ENCODE results near the gene VAV2. TPM values are rescaled to one million over a fixed set of nuclear protein-coding genes. Genes with fewer than 3 reads are reported as not detected.

Gene VAV2
- total RNA-seq, 4 donors from 2014 or later: 4.7 to 42.2 (median 15.8) TPM

DNA sequence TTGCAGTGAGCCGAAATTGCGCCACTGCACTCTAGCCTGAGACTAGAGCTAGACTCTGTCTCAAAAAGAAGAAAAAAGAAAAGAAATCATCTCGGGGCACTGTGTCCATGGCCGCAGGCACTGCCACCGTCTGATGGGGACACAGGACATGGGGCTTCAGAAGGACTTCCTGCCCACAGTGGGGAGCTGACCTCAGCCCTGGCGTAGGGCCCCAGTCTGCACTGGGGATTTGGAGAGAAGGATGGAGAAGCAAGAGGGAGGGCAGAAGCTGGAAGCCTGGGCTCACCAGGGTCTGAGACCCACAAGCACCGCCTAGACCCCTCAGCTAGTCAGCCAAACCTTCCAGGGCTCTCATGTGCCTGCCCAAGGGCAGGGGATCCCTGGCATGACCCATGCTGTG lies 249.9 kb downstream of the VAV2 start:
- intact Hi-C loops (cut with DNase I; ENCODE audit: low total_unique reads): no loop called here
- Histone ChIP-seq H3K4me1 (no peaks in the 10 kb centered on the region), H3K9me3 (no peaks in the 10 kb centered on the region), H3K4me3 (no peak overlapping the region), H3K36me3 (no peaks in the 10 kb centered on the region), H3K27me3 (no peaks in the 10 kb centered on the region), H3K27ac (no peak overlapping the region)
- TF ChIP-seq, protein P1, sequence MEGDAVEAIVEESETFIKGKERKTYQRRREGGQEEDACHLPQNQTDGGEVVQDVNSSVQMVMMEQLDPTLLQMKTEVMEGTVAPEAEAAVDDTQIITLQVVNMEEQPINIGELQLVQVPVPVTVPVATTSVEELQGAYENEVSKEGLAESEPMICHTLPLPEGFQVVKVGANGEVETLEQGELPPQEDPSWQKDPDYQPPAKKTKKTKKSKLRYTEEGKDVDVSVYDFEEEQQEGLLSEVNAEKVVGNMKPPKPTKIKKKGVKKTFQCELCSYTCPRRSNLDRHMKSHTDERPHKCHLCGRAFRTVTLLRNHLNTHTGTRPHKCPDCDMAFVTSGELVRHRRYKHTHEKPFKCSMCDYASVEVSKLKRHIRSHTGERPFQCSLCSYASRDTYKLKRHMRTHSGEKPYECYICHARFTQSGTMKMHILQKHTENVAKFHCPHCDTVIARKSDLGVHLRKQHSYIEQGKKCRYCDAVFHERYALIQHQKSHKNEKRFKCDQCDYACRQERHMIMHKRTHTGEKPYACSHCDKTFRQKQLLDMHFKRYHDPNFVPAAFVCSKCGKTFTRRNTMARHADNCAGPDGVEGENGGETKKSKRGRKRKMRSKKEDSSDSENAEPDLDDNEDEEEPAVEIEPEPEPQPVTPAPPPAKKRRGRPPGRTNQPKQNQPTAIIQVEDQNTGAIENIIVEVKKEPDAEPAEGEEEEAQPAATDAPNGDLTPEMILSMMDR (IDR thresholded peaks at IDR 0.05): no peak
- TF ChIP-seq POLR2A (IDR thresholded peaks at IDR 0.05): no peak
- no peak for DNase-seq

DNA sequence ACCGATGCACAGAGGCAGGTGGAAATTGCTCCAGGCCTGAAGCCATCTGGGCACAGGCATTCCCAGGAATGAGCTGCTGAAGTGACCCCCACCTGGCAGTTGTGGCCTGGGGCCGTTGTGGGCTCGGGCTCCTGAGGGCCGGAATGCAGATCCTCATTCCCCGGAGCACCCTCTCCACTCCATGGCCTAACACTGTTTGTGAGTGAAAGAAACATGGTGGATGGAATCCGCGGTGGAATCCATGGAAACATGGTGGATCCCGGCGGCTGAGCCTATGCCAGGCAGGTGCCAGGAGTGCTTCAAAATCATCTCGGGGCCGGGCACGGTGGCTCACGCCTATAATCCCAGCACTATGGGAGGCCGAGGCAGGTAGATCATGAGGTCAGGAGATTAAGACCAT lies 250.4 kb downstream of the VAV2 start:
- DNase-seq: no peak
- intact Hi-C loops (cut with DNase I; ENCODE audit: low total_unique reads): no loop called here
- Histone ChIP-seq H3K9me3 (no peaks in the 10 kb centered on the region), H3K4me1 (no peaks in the 10 kb centered on the region), H3K36me3 (no peaks in the 10 kb centered on the region), H3K4me3 (no peak overlapping the region), H3K27me3 (no peaks in the 10 kb centered on the region), H3K27ac (no peak overlapping the region)
- TF ChIP-seq POLR2A (IDR thresholded peaks at IDR 0.05): no peak

DNA sequence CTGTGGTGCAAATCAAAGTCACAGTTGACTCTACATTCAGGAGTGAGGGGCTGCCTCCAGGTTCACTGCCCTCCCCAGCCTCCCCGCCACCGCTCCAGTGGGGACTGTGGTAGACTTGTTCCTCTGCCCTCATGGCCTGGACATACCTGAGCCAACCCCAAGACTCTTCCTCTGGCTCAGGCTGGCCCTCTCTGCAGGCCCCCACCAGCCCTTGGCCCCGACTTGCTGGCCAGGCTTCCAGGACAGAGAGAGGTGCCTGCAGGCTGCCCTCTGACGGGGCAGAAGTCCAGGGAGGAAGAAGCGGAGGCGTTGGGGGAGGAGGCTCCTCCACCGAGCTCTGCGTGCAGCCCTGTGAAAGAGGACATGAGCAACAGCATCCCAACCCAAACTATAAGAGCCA lies 251.2 kb downstream of the VAV2 start:
- no peak for DNase-seq
- Histone ChIP-seq H3K4me3 (no peak overlapping the region), H3K36me3 (no peaks in the 10 kb centered on the region), H3K9me3 (no peaks in the 10 kb centered on the region), H3K4me1 (no peaks in the 10 kb centered on the region), H3K27ac (no peak overlapping the region), H3K27me3 (no peaks in the 10 kb centered on the region)
- intact Hi-C loops (cut with DNase I; ENCODE audit: low total_unique reads): no loop called here
- TF ChIP-seq, protein P1 (IDR thresholded peaks at IDR 0.05): no peak
- TF ChIP-seq POLR2A (IDR thresholded peaks at IDR 0.05): no peak

DNA sequence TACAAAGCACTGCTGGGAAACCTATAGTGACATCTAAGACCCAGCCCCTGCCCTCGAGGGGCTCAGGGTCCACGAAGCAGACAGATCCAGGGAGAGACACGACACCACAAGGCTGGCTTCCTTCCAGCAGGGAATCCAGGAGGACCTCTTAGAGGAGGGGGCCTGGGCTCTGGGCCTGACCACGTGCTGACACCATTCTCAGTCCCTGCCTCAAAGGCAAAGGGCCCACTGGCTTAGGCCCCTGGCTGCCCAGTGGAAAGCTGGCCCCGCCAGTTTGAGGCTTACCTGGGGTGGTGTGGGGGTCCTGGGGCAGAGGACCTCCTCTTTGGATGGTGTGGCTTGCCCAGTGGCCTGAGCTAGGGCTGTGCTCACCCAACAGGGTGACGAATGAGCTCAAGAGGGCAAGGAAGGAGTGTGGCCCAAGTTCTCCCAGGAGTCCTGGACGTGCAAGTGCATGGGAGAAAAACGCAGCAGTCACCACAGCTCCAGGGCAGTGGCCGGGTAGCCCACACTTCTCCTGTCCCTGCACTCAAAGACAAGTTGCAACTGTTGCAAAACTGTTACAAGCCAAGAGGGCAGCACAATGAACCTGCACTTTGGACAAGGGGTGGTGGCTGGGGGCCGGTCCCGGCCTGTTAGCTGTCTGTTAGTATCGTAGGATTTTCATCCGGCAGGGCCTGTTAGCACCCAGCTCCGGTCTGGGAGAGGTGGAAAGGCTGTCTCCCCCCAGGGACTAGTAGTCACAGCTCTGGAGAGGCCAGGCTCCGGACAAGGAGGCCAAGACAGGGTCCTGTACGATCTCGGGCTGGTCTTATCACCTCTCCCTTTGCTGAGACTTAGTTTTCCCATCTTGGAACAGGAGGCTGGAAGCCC lies 252.5 kb downstream of the VAV2 start:
- Histone ChIP-seq H3K27ac (no peak overlapping the region), H3K36me3 (no peaks in the 10 kb centered on the region), H3K27me3 (no peaks in the 10 kb centered on the region), H3K4me3 (no peak overlapping the region), H3K4me1 (no peaks in the 10 kb centered on the region), H3K9me3 (no peaks in the 10 kb centered on the region)
- no peak for DNase-seq
- TF ChIP-seq POLR2A (IDR thresholded peaks at IDR 0.05): no peak
- TF ChIP-seq, protein P1 (IDR thresholded peaks at IDR 0.05): no peak
- intact Hi-C loops (cut with DNase I; ENCODE audit: low total_unique reads): no loop called here

DNA sequence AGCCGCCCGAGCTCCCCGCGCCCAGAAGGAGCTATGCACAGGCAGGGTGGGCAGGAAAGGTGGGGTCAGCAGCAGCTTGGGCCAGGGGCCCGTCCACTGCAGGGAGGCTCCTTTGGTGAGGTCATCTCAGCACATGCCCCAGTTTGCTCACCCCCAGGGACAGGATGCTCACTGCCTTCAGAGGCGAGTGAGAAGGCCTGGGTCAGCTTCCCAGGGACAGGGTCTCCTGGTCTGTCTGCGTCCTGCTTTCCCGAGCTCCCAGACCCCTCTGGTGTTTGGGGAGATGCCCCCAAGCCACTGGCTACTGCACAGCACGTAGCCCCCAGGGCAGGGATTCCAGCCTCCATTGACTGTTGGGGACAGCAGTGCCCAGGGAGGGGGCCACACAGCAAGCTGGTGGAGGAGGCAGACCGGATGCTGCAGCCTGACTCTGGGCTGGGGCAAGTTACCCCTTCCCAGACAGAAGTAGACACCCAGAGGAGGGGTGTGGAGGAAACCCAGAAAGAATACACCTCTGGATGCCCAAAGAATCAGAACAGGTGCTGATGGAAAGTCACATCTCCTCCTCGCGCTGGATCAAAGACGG lies 253.4 kb downstream of the VAV2 start:
- H3K9me3 ChIP-seq: no peaks in the 10 kb centered on the region
- H3K27me3 ChIP-seq: no peaks in the 10 kb centered on the region
- no peaks in the 10 kb centered on the region for H3K4me1 ChIP-seq
- DNase-seq: no peak
- intact Hi-C loops (cut with DNase I; ENCODE audit: low total_unique reads): no loop called here
- TF ChIP-seq POLR2A (IDR thresholded peaks at IDR 0.05): no peak
- no peak overlapping the region for H3K27ac ChIP-seq
- no peak overlapping the region for H3K4me3 ChIP-seq
- H3K36me3 ChIP-seq: no peaks in the 10 kb centered on the region

All from uterus (tissue), 4 donors.